ES-I3 (cell line): ENCODE data around the gene C19orf73.

Source experiments
- H3K36me3 ChIP-seq: 2 replicates; pipeline ENCODE4 v1.6.1; 2013; ENCODE audit warnings: mild to moderate bottlenecking, low read length, control low read depth, moderate library complexity; ENCODE audit not compliant: insufficient read depth
- H3K4me1 ChIP-seq: 2 replicates; pipeline ENCODE4 v1.6.1; 2013; ENCODE audit warnings: mild to moderate bottlenecking, control low read depth, low read length; ENCODE audit not compliant: insufficient read depth
- H3K9ac ChIP-seq: 2 replicates; pipeline ENCODE4 v1.6.1; 2013; ENCODE audit warnings: low read depth, mild to moderate bottlenecking, low read length, moderate library complexity
- H3K9me3 ChIP-seq: 2 replicates; pipeline ENCODE4 v1.6.1; 2013; ENCODE audit warnings: mild to moderate bottlenecking, low read length, moderate library complexity; ENCODE audit not compliant: control insufficient read depth, insufficient read depth

C19orf73 gene

GRCh38 chr19:49118565-49119410 is at the start of gene C19orf73:
TSS of gene C19orf73 (minus strand) at chr19:49119143. CDS start at chr19:49119022, 121 bp downstream.
- H3K4me1 ChIP-seq, result no peaks in the 10 kb centered on the region; the same call in 1 of the 2 replicates
- no peaks in the 10 kb centered on the region for H3K9me3 ChIP-seq
- H3K9ac ChIP-seq, result peak within 1 kb of the TSS; percentile 90
- H3K36me3 ChIP-seq, result no peaks in the 10 kb centered on the region

GRCh38 chr19:49168421-49168820 is 49.5 kb upstream of the C19orf73 start:
- no peaks in the 10 kb centered on the region for H3K9me3 ChIP-seq
- H3K9ac ChIP-seq, result no peak overlapping the region
- peaks cover 6% of the 10 kb centered on the region for H3K4me1 ChIP-seq
- no peaks in the 10 kb centered on the region for H3K36me3 ChIP-seq

- Histone ChIP-seq H3K4me1 (peaks cover 6% of the 10 kb centered on the region), H3K36me3 (no peaks in the 10 kb centered on the region), H3K9me3 (no peaks in the 10 kb centered on the region), H3K9ac (no peak overlapping the region)
Observed at GRCh38 chr19:49167857-49168409, 49.0 kb upstream of the C19orf73 start.

GRCh38 chr19:49165865-49166301 is 46.9 kb upstream of the C19orf73 start:
- Histone ChIP-seq H3K36me3 (no peaks in the 10 kb centered on the region), H3K4me1 (peaks cover 6% of the 10 kb centered on the region), H3K9ac (peak overlapping the region; percentile 45; the same call in 1 of the 2 replicates), H3K9me3 (no peaks in the 10 kb centered on the region)

- Histone ChIP-seq H3K9ac (peak overlapping the region; percentile 45), H3K9me3 (no peaks in the 10 kb centered on the region), H3K4me1 (peaks cover 6% of the 10 kb centered on the region), H3K36me3 (no peaks in the 10 kb centered on the region)
Observed at GRCh38 chr19:49165111-49165750, 46.3 kb upstream of the C19orf73 start.

GRCh38 chr19:49161987-49162386 is 43.0 kb upstream of the C19orf73 start:
- no peaks in the 10 kb centered on the region for H3K9me3 ChIP-seq
- peaks cover 6% of the 10 kb centered on the region for H3K4me1 ChIP-seq
- no peaks in the 10 kb centered on the region for H3K36me3 ChIP-seq
- H3K9ac ChIP-seq, result no peak overlapping the region

GRCh38 chr19:49160450-49161189 is 41.7 kb upstream of the C19orf73 start:
- Histone ChIP-seq H3K4me1 (peaks cover 12% of the 10 kb centered on the region), H3K9me3 (no peaks in the 10 kb centered on the region), H3K36me3 (no peaks in the 10 kb centered on the region), H3K9ac (no peak overlapping the region)

GRCh38 chr19:49157445-49158224 is 38.7 kb upstream of the C19orf73 start, which contains the start of gene TRPM4:
TSS of gene TRPM4 (plus strand) at chr19:49157792. CDS start at chr19:49157867, 75 bp downstream.
- Histone ChIP-seq H3K9ac (peak within 1 kb of the TSS; percentile 86), H3K9me3 (no peaks in the 10 kb centered on the region), H3K4me1 (peaks cover 9% of the 10 kb centered on the region; the same call in 1 of the 2 replicates), H3K36me3 (no peaks in the 10 kb centered on the region)

GRCh38 chr19:49155820-49156346 is 36.9 kb upstream of the C19orf73 start:
- H3K36me3 ChIP-seq, result no peaks in the 10 kb centered on the region
- H3K9ac ChIP-seq, result peak overlapping the region; percentile 22; the same call in 1 of the 2 replicates
- no peaks in the 10 kb centered on the region for H3K9me3 ChIP-seq
- H3K4me1 ChIP-seq, result peaks cover 9% of the 10 kb centered on the region; the same call in 1 of the 2 replicates

- peak within 1 kb of the TSS; percentile 22; the same call in 1 of the 2 replicates for H3K9ac ChIP-seq
- H3K4me1 ChIP-seq, result peaks cover 9% of the 10 kb centered on the region; the same call in 1 of the 2 replicates
- no peaks in the 10 kb centered on the region for H3K36me3 ChIP-seq
- H3K9me3 ChIP-seq, result no peaks in the 10 kb centered on the region
Observed at GRCh38 chr19:49155005-49155819, 36.3 kb upstream of the C19orf73 start, which contains the start of gene HRC. TSS of gene HRC (minus strand) at chr19:49155396. CDS start at chr19:49155237, 159 bp downstream.

- Histone ChIP-seq H3K9me3 (no peaks in the 10 kb centered on the region), H3K4me1 (peaks cover 9% of the 10 kb centered on the region; the same call in 1 of the 2 replicates), H3K36me3 (no peaks in the 10 kb centered on the region), H3K9ac (no peak overlapping the region)
Observed at GRCh38 chr19:49154279-49154678, 35.3 kb upstream of the C19orf73 start.

- Histone ChIP-seq H3K9ac (no peak overlapping the region), H3K9me3 (no peaks in the 10 kb centered on the region), H3K36me3 (no peaks in the 10 kb centered on the region), H3K4me1 (peaks cover 9% of the 10 kb centered on the region; the same call in 1 of the 2 replicates)
Observed at GRCh38 chr19:49153167-49153809, 34.3 kb upstream of the C19orf73 start.
